Gastrocnemius medialis (tissue), 4 donors: ENCODE measurements around the gene B9D2.

Experiments used
- POLR2A ChIP-seq, 2 donors: fragments of 450-650 bp; IDR thresholded peaks; one replicate each; pipeline ENCODE4 v1.6.1; 2017; ENCODE audit warnings: antibody characterized with exemption in 2 of 2, mild to moderate bottlenecking in 2 of 2, moderate library complexity in 2 of 2
- TF ChIP-seq, protein P1 (sequence below), 5 experiments: fragments of 450-650 bp in 3 of 5; fragments of 200-600 bp in 2 of 5; sonication (generic) in 2 of 5; IDR thresholded peaks in 4 of 5; conservative IDR thresholded peaks in 1 of 5; 1 replicate in 4 of 5; 2 replicates in 1 of 5; pipeline ENCODE4 v1.5.1; 2016 to 2019; ENCODE audit warnings: antibody characterized with exemption in 5 of 5, mild to moderate bottlenecking in 3 of 5, moderate library complexity in 3 of 5

DNA sequence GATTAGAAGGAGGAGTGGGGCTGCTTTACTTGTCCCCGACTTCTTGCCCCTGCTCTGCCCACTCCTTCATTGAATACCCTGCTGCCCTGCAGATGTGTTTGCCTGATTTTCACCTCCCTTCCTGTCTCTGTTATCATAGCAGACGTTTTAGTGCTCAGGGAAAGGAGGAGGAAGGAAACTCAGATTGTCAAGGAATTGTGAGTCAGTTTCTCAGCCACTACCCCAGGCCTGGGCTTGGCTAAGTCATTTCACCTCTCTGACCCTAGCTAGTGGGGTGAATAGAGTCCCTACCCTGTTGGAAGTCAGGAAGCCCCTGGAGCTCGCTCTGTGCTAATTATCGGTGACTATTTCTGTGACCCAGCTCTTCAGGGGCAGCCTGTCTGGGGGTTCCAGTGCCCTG is 37.5 kb upstream of the B9D2 start:
- TF ChIP-seq, protein P1, sequence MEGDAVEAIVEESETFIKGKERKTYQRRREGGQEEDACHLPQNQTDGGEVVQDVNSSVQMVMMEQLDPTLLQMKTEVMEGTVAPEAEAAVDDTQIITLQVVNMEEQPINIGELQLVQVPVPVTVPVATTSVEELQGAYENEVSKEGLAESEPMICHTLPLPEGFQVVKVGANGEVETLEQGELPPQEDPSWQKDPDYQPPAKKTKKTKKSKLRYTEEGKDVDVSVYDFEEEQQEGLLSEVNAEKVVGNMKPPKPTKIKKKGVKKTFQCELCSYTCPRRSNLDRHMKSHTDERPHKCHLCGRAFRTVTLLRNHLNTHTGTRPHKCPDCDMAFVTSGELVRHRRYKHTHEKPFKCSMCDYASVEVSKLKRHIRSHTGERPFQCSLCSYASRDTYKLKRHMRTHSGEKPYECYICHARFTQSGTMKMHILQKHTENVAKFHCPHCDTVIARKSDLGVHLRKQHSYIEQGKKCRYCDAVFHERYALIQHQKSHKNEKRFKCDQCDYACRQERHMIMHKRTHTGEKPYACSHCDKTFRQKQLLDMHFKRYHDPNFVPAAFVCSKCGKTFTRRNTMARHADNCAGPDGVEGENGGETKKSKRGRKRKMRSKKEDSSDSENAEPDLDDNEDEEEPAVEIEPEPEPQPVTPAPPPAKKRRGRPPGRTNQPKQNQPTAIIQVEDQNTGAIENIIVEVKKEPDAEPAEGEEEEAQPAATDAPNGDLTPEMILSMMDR (IDR thresholded peaks at IDR 0.05 in 4 of 5, conservative IDR thresholded peaks at IDR 0.05 in 1 of 5): no peak
- TF ChIP-seq POLR2A (IDR thresholded peaks at IDR 0.05): no peak
